GM21576 (cell line): ENCODE measurements around the gene FCHSD2.
"Not testable (repeated sequence)": the region's sequence is repeated elsewhere in the genome, so short reads cannot be mapped to it uniquely, and the experiment has no call there.

ENCODE experiments used
- ATAC-seq: cut with Tn5 transposase; IDR thresholded peaks from one replicate; pipeline ENCODE4 v1.9.1; 2021; ENCODE audit warnings: mild to moderate bottlenecking, moderate library complexity; ENCODE audit not compliant: unreplicated experiment

Gene FCHSD2

DNA sequence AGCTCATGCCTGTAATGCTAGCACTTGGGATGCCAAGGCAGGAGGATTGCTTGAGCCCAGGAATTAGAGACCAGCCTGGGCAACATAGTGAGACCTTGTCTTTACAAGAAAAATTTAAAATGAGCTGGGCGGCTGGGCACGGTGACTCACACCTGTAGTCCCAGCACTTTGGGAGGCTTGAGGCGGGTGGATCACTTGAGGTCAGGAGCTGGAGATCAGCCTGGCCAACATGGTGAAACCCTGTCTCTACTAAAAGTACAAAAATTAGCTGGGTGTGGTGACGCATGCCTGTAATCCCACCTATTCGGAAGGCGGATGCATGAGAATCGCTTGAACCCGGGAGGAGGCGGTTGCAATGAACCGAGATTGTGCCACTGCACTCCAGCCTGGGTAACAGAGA is 330.4 kb downstream of the FCHSD2 start:
- ATAC-seq: not testable (repeated sequence)

GRCh38 chr11:72808331-72808798 is 333.8 kb downstream of the FCHSD2 start:
- no peak for ATAC-seq

GRCh38 chr11:72807792-72808191 is 334.3 kb downstream of the FCHSD2 start:
- no peak for ATAC-seq

- ATAC-seq: no peak
These were observed 335.0 kb downstream of the FCHSD2 start for GRCh38 chr11:72807021-72807693.

GRCh38 chr11:72806378-72806777 is 335.7 kb downstream of the FCHSD2 start:
- ATAC-seq: not testable (repeated sequence)

DNA sequence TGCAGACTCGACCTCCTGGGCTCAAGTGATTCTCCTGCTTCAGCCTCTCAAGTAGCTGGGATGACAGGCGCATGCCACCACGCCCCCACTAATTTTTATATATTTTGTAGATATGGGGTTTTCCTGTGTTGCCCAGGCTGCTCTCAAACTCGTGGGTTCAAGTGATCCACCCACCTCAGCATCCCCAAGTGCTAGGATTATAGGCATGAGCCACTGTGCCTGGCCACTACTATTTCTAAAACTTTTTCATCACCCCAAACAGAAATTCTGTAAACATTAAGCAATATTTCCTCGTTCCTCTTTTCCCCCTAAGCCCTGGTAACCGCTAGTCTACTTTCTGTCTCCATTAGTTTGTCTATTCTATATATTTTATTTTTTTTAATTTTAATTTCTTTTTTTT is 336.9 kb downstream of the FCHSD2 start:
- no peak for ATAC-seq

GRCh38 chr11:72802822-72803221 is 339.3 kb downstream of the FCHSD2 start:
- ATAC-seq: no peak

- ATAC-seq: no peak
These were observed 342.7 kb downstream of the FCHSD2 start for GRCh38 chr11:72799441-72799840.

DNA sequence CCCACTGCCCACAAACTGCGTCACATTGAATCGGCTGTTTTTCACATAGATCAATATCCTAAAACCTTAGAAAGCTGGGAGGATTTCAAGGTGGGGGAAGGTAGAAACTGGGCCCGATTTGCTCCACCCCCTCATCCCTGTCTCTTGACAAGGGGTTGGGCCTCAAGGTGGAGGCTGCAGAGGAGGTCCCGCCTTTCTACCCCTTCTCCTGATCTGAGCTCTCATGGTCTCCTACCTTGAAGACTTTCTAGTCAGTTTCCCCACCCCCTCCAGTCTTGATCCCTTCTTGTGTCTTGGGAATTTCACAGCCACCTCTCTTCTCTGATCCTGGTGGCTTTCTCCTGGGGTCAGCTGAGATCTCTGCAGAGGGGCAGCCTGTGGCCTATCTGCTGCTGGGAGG is 343.8 kb downstream of the FCHSD2 start:
- ATAC-seq: no peak

GRCh38 chr11:72793425-72794367 is 348.4 kb downstream of the FCHSD2 start, which contains the start of gene STARD10:
STARD10 (minus strand) TSS chr11:72794047; CDS start chr11:72781181, 12,866 bp downstream.
- peak; percentile 83 for ATAC-seq

- ATAC-seq: no peak
These were observed 349.1 kb downstream of the FCHSD2 start for GRCh38 chr11:72793076-72793424.

GRCh38 chr11:72792437-72793021 is 349.6 kb downstream of the FCHSD2 start:
- ATAC-seq: no peak

DNA sequence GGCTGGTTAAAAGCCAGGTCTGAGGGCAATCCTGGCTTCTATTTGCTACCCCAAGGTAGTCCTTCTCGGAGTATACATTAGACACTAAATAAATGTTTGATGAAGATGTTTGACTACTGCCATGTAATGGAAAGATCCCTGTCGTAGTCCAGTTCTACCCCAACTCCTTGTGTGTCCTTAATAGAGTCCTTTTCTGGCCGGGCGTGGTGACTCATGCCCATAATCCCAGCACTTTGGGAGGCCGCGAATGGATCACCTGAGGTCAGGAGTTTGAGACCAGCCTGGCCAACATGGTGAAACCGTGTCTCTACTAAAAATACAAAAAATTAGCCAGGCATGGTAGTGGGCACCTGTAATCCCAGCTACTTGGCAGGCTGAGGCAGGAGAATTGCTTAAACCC is 350.9 kb downstream of the FCHSD2 start:
- not testable (repeated sequence) for ATAC-seq

GRCh38 chr11:72789493-72790131 is 352.5 kb downstream of the FCHSD2 start:
- no peak for ATAC-seq

DNA sequence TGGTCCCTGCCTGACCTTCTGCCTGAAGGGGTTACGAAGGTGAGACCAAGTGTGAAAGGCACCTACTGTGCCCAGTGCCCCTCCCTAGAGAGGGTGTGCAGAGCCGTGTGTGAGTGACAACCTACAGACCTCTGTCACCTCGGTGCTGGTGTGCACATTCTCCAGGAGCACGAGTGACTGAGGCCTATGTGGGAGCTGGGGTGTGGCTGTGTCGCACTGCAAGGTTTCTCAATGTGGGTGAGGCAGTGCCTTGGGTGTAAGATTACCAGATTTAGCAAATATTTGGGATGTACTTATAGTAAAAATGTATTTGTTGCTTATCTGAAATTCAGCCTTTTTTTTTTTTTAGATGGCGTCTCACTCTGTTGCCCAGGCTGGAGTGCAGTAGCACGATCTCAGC is 353.9 kb downstream of the FCHSD2 start:
- ATAC-seq: no peak

DNA sequence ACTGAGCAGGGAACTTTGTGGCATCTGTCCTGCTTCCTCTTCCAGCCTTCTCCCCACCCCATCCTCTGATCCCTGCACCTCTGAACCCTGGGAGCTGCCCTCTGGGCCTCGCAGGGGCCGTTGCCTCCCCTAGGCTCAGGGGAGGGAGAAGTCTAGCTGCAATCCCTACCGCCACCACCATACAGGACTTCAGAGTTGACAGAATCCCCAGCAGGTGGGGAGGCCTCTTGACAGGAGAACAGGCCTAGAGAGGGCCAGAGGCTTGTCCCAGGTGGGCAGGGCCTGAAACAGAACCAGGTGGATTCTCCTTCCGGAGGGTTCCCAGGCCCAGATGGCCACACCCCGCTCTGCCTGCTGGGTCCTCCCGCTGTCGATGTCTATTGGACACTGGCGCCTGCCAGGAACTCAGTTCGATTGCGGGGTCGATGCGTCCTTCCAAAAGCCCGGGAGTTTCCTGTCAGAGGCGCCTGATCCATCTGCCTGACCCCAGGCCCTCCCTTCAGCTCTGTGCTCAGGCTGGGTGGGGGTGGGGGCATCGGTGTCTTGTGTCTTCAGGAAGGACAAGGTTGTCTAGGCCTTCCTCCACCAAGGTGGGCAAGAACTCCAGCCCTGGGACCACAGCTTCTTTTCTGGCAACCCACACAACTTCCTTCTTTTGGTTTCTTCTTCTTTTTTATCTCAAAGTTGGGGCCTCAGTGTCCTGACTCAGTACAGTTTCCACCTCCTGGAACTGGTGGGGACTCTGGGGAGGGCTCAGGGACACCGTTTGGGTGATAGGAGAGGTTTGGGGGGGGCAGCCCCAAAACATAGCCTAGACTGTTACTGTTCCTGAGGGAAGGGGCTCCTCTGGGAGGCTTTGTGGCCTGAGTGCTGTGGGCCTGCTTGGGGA is 354.7 kb downstream of the FCHSD2 start:
- peak; percentile 50 for ATAC-seq
